OCI-LY7 (cell line): Measurements from ENCODE around the gene CASQ1.

ENCODE experiments used
- CTCF ChIP-seq: fragments of 200-600 bp; sonication (generic); conservative IDR thresholded peaks from 2 replicates; pipeline ENCODE4 v1.5.1; 2014; ENCODE audit warnings: mild to moderate bottlenecking, antibody characterized with exemption, low read length, moderate library complexity, mixed read lengths
- EZH2phosphoT487 ChIP-seq: fragments of 200-600 bp; sonication (generic); IDR thresholded peaks from 2 replicates; pipeline ENCODE4 v1.6.1; 2018; ENCODE audit warnings: low read depth, borderline replicate concordance, mild to moderate bottlenecking, mixed run types, antibody characterized with exemption, low read length, moderate library complexity, mixed read lengths

GRCh38 chr1:160206036-160206389 is 15.6 kb downstream of the CASQ1 start:
- no peak for TF ChIP-seq CTCF
- no peak for TF ChIP-seq EZH2phosphoT487
